Osteocyte (in vitro differentiated cells): ENCODE measurements around the gene MADCAM1. TPM values are rescaled to one million over a fixed set of nuclear protein-coding genes. Genes with fewer than 3 reads are reported as not detected.

Experiments
- DNase-seq: peaks from one replicate; pipeline ENCODE4 v3.0.0; 2021; ENCODE audit warnings: mixed read lengths; ENCODE audit not compliant: unreplicated experiment; ENCODE audit errors: extremely low spot score
- H3K27ac Mint-ChIP-seq: one replicate; pipeline ENCODE4 v1.8.0; 2021; ENCODE audit warnings: mild to moderate bottlenecking, mixed read lengths; ENCODE audit not compliant: unreplicated experiment
- H3K27me3 Mint-ChIP-seq: one replicate; pipeline ENCODE4 v1.8.0; 2021; ENCODE audit warnings: mixed read lengths; ENCODE audit not compliant: unreplicated experiment
- H3K36me3 Mint-ChIP-seq: one replicate; pipeline ENCODE4 v1.8.0; 2021; ENCODE audit warnings: mixed read lengths; ENCODE audit not compliant: unreplicated experiment
- H3K4me1 Mint-ChIP-seq: one replicate; pipeline ENCODE4 v1.8.0; 2021; ENCODE audit warnings: mixed read lengths; ENCODE audit not compliant: unreplicated experiment
- H3K4me3 Mint-ChIP-seq: one replicate; pipeline ENCODE4 v1.8.0; 2021; ENCODE audit warnings: mild to moderate bottlenecking, moderate library complexity, mixed read lengths; ENCODE audit not compliant: unreplicated experiment
- H3K9me3 Mint-ChIP-seq: one replicate; pipeline ENCODE4 v1.8.0; 2021; ENCODE audit warnings: mixed read lengths; ENCODE audit not compliant: unreplicated experiment
- total RNA-seq: library from RNA; stranded (reverse); gene quantifications from 2 replicates; pipeline ENCODE4 v1.2.1, GENCODE V29; 2021
- TF ChIP-seq, protein P1 (sequence below): fragments of 200-600 bp; sonication (generic); IDR thresholded peaks from 2 replicates; pipeline ENCODE4 v1.5.0; 2021; ENCODE audit warnings: antibody characterized with exemption, mild to moderate bottlenecking, moderate library complexity

The MADCAM1 gene
- total RNA-seq, 1 donor from 2014 or later = 1.3 TPM

DNA sequence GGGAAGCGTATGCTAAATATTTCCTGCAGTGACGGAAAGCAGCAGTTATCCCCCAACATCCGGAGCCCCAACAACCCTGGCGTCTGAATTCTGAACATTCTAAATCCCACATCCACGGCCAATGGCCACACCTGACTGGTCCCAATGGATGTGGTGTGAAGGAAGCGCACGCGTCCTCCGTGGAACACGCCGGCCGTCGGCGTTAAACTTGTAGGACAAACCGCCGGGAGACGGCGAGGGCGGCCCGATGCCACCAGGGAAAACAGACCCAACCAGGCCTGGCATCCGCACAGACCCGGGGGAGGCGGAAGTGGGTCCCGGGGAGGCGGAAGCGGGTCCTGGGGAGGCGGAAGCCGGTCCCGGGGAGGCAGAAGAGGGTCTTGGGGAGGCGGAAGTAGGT, 38.6 kb upstream of the MADCAM1 start:
- Mint-ChIP-seq H3K9me3 (no peaks in the 10 kb centered on the region), H3K4me1 (peaks cover 9% of the 10 kb centered on the region), H3K27me3 (no peaks in the 10 kb centered on the region), H3K4me3 (no peak overlapping the region), H3K36me3 (peaks cover 10% of the 10 kb centered on the region), H3K27ac (no peak overlapping the region)
- no peak for DNase-seq
- TF ChIP-seq, protein P1, sequence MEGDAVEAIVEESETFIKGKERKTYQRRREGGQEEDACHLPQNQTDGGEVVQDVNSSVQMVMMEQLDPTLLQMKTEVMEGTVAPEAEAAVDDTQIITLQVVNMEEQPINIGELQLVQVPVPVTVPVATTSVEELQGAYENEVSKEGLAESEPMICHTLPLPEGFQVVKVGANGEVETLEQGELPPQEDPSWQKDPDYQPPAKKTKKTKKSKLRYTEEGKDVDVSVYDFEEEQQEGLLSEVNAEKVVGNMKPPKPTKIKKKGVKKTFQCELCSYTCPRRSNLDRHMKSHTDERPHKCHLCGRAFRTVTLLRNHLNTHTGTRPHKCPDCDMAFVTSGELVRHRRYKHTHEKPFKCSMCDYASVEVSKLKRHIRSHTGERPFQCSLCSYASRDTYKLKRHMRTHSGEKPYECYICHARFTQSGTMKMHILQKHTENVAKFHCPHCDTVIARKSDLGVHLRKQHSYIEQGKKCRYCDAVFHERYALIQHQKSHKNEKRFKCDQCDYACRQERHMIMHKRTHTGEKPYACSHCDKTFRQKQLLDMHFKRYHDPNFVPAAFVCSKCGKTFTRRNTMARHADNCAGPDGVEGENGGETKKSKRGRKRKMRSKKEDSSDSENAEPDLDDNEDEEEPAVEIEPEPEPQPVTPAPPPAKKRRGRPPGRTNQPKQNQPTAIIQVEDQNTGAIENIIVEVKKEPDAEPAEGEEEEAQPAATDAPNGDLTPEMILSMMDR = no peak

DNA sequence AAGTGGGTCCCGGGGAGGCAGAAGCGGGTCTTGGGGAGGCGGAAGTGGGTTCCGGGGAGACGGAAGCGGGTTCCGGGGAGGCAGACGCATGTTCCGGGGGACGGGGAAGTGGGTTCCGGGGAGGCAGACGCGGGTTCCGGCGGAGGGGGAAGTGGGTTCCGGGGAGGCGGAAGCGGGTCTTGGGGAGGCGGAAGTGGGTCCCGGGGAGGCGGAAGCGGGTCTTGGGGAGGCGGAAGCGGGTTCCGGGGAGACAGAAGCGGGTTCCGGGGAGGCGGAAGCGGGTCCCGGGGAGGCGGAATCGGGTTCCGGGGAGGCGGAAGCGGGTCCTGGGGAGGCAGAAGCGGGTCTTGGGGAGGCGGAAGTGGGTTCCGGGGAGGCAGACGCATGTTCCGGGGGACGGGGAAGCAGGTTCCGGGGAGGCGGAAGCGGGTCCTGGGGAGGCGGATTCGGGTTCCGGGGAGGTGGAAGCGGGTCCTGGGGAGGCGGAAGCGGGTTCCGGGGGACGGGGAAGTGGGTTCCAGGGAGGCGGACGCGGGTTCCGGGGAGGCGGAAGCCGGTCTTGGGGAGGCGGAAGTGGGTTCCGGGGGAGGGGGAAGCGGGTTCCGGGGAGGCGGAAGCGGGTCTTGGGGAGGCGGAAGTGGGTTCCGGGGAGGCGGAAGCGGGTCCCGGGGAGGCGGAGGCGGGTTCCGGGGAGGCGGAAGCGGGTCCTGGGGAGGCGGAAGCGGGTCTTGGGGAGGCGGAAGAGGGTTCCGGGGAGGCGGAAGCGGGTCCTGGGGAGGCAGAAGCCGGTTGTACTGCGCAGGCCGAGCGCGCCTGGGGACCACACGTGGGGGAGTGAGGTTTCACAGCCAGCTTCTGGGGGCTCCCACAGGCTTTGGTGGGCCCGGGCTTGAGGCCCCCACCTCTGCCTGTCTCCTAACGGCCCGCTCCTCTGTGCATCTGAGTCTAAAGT, 37.9 kb upstream of the MADCAM1 start:
- TF ChIP-seq, protein P1 = no peak
- H3K36me3 Mint-ChIP-seq = peaks cover 8% of the 10 kb centered on the region
- no peak overlapping the region for H3K4me3 Mint-ChIP-seq
- H3K27ac Mint-ChIP-seq = no peak overlapping the region
- no peak for DNase-seq
- H3K9me3 Mint-ChIP-seq = no peaks in the 10 kb centered on the region
- no peaks in the 10 kb centered on the region for H3K27me3 Mint-ChIP-seq
- peaks cover 9% of the 10 kb centered on the region for H3K4me1 Mint-ChIP-seq

DNA sequence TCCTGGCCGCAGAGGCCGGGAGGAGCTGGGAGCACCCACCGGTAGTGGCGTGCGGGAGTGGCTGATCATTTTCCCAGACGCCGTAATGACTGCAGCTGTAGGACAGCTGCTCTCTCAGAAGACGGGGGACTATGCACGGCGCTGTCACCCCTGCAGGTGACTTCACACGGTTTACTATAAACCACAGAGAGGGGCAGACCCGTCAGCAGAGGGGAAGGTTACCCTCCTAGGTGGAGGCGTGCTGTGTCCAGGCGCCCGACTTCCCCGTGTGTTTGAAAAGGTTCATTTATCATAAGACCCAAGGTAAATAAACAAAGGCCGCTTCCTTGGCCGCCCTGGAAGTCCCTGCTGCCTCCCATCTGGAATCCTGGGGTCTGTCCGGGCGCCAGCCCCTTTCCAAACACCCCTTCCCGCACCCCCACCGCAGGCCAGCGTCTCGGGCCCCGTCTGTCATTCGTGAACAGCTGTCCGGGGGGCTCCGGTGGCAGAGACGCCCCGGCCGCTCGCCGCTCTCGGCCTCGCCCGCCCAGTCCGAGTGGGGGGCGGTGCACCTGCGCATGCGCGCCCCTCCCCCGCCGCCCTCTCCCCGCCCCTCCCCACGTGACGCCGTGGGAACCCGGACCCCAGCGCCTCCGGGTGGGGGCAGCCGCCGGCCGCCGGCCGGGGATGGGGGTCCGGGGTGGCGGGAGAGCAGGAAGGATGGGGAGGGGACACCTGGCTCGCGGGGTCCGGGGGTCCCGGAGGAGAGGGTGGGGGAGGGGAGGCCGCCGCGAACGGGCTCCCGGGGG, 36.4 kb upstream of the MADCAM1 start:
- H3K4me3 Mint-ChIP-seq = peak overlapping the region; percentile 83
- peak; percentile 91 for DNase-seq
- peaks cover 9% of the 10 kb centered on the region for H3K4me1 Mint-ChIP-seq
- no peaks in the 10 kb centered on the region for H3K27me3 Mint-ChIP-seq
- peak overlapping the region; percentile 74 for H3K27ac Mint-ChIP-seq
- H3K9me3 Mint-ChIP-seq = no peaks in the 10 kb centered on the region
- TF ChIP-seq, protein P1 = no peak
- H3K36me3 Mint-ChIP-seq = peaks cover 3% of the 10 kb centered on the region

DNA sequence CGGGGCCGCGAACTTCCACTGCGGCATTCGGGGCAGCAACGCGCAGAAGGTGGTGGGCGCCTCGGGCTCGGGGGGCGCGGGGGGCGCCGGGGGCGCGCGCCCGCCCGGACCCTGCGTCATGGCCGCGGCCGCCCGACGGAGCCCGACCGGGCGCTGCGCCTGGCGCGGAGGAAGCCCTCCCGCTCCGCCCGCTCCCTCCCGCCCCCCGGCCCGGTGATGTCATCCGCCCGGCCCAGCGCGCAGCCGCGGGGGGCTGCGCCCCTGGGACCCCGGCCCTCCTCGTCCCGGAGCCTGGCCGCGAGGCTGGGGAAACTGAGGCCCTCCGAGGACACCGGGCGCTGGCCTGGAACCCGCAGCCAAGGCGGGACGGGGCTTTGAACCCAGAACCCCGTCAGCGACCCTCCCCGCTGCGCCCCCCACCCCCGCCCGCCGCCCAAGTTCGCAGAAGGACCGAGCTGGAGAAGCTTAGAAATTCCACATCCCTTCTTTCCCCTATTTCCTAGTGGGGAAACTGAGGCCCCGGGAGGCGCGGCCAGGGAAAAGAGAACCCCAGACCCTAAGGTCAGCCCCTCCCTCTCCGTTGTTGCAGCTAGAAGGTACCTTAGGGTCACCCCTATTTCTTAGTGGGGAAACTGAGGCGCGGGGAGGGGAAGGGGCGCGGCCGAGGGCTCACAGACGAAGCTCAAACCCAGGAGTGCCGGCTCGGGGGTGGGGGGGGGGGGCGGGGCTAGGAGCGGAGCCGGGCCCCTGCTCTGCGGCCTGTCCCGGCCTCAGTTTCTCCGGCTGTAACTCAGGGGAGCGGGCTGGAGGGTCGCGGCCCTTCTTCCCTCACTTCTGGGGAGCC, 35.2 kb upstream of the MADCAM1 start, which contains the start of gene SHC2:
TSS of gene SHC2 (minus strand) at position 157 of the 844 bp plus-strand sequence. CDS start at position 120, 37 bp downstream.
- H3K27ac Mint-ChIP-seq = peak within 1 kb of the TSS; percentile 74
- H3K9me3 Mint-ChIP-seq = no peaks in the 10 kb centered on the region
- no peaks in the 10 kb centered on the region for H3K27me3 Mint-ChIP-seq
- TF ChIP-seq, protein P1 = no peak
- no peaks in the 10 kb centered on the region for H3K36me3 Mint-ChIP-seq
- no peak for DNase-seq
- H3K4me1 Mint-ChIP-seq = peaks cover 9% of the 10 kb centered on the region
- H3K4me3 Mint-ChIP-seq = peak within 1 kb of the TSS; percentile 83
